Measurements from ENCODE around the gene VTI1B. TPM values are rescaled to one million over a fixed set of nuclear protein-coding genes. Genes with fewer than 3 reads are reported as not detected.

Gene VTI1B
- total and polyA plus RNA-seq, 2 experiments from 2014 or later, result 44.7 to 96.1 TPM

- no peaks in the 10 kb centered on the region for H3K36me3 Mint-ChIP-seq (ENCODE audit: low read depth)
Measured at GRCh38 chr14:67607646-67608045, 66.8 kb downstream of the VTI1B start.

DNA sequence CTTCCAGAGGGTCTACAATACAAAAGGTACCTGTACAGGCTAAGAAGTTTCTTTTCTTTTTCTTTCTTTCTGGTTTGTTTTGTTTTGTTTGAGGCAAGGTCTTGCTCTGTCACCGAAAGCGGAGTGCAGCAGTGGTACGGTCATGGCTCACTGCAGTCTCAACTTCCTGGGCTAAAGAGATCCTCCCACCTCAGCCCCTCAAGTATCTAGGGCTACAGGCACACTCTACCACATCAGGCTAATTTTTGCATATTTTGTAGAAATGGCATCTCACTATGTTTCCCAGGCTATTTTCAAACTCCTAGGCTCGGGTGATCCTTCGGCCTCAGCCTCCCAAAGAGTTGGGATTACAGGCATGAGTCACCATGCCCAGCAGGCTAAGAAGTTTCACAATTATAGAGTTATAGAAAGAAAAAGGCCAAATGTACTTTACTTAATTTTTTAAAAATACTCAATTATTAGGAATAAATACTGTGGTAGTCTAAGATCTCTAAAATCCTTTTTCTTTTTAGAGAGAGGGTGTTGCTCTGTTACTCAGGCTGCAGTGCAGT, 71.4 kb downstream of the VTI1B start:
- H3K36me3 ChIP-seq (ENCODE audit: insufficient read depth), result no peaks in the 10 kb centered on the region
- H3K9me2 ChIP-seq (ENCODE audit: insufficient read depth), result no peaks in the 10 kb centered on the region
- no peaks in the 10 kb centered on the region; the same call in 1 of the 2 replicates for H4K20me1 ChIP-seq (replicated peaks; ENCODE audit: insufficient read depth)
- Mint-ChIP-seq H3K4me3 (no peak overlapping the region), H3K9me3 (no peaks in the 10 kb centered on the region), H3K36me3 (ENCODE audit: low read depth) (no peaks in the 10 kb centered on the region), H3K27ac (no peak overlapping the region), H3K27me3 (ENCODE audit: insufficient read depth, low read depth, poor library complexity) (peaks cover 90% of the 10 kb centered on the region), H3K4me1 (peaks cover 3% of the 10 kb centered on the region; the same call in 2 of the 3 replicates)
- DNase-seq (ENCODE audit: low spot score) (no peak), ATAC-seq (no peak)
- no peak for TF ChIP-seq ETS1 (IDR thresholded peaks at IDR 0.05)
- no peak for TF ChIP-seq EZH2 (IDR thresholded peaks at IDR 0.05; ENCODE audit: low read depth, unreplicated experiment)
- no peak for TF ChIP-seq NANOG (IDR thresholded peaks at IDR 0.05; ENCODE audit: borderline replicate concordance)
- no peak for TF ChIP-seq POLR2AphosphoS5 (IDR thresholded peaks at IDR 0.05; ENCODE audit: low read depth)
- H3K27ac ChIP-seq (ENCODE audit: low read depth), result no peak overlapping the region
- no peaks in the 10 kb centered on the region for H3K79me2 ChIP-seq (replicated peaks; ENCODE audit: insufficient read depth)
- H2AFZ ChIP-seq, result no peak overlapping the region
- 0 out of 2 replicates have a peak, but pooled peaks cover 7% of the 10 kb centered on the region for H3F3A ChIP-seq (replicated peaks; ENCODE audit: low read depth)
- no peak overlapping the region for H3K4me3 ChIP-seq
- peaks cover 4% of the 10 kb centered on the region for H3K4me1 ChIP-seq (ENCODE audit: insufficient read depth)
- H3K27me3 ChIP-seq (ENCODE audit: insufficient read depth), result peaks cover 89% of the 10 kb centered on the region
- no peak overlapping the region for H3K4me2 ChIP-seq

More at GRCh38 chr14:67607646-67608045, 66.8 kb downstream of the VTI1B start:
- Histone ChIP-seq H2AFZ (no peak overlapping the region), H3K9me2 (ENCODE audit: insufficient read depth) (no peaks in the 10 kb centered on the region), H4K20me1 (replicated peaks; ENCODE audit: insufficient read depth) (no peaks in the 10 kb centered on the region; the same call in 1 of the 2 replicates), H3K4me1 (ENCODE audit: insufficient read depth) (peaks cover 14% of the 10 kb centered on the region; the same call in 1 of the 2 replicates), H3K27ac (ENCODE audit: low read depth) (no peak overlapping the region), H3K4me3 (no peak overlapping the region), H3K79me2 (replicated peaks; ENCODE audit: insufficient read depth) (no peaks in the 10 kb centered on the region), H3F3A (replicated peaks; ENCODE audit: low read depth) (no peaks in the 10 kb centered on the region), H3K36me3 (ENCODE audit: insufficient read depth) (no peaks in the 10 kb centered on the region), H3K27me3 (ENCODE audit: insufficient read depth) (peaks cover 100% of the 10 kb centered on the region), H3K4me2 (no peak overlapping the region)
- DNase-seq (ENCODE audit: low spot score) (peak; percentile 65), ATAC-seq (peak; percentile 87)
- Mint-ChIP-seq H3K4me1 (peaks cover 20% of the 10 kb centered on the region), H3K9me3 (no peaks in the 10 kb centered on the region), H3K27me3 (ENCODE audit: insufficient read depth, low read depth, poor library complexity) (peaks cover 92% of the 10 kb centered on the region), H3K4me3 (no peak overlapping the region), H3K27ac (no peak overlapping the region)
- TF ChIP-seq EZH2 (IDR thresholded peaks at IDR 0.05; ENCODE audit: low read depth, unreplicated experiment) (no peak), POLR2AphosphoS5 (IDR thresholded peaks at IDR 0.05; ENCODE audit: low read depth) (0 out of 2 replicates have a peak, but pooled peaks have one; percentile 24)
- TF ChIP-seq, protein P1, sequence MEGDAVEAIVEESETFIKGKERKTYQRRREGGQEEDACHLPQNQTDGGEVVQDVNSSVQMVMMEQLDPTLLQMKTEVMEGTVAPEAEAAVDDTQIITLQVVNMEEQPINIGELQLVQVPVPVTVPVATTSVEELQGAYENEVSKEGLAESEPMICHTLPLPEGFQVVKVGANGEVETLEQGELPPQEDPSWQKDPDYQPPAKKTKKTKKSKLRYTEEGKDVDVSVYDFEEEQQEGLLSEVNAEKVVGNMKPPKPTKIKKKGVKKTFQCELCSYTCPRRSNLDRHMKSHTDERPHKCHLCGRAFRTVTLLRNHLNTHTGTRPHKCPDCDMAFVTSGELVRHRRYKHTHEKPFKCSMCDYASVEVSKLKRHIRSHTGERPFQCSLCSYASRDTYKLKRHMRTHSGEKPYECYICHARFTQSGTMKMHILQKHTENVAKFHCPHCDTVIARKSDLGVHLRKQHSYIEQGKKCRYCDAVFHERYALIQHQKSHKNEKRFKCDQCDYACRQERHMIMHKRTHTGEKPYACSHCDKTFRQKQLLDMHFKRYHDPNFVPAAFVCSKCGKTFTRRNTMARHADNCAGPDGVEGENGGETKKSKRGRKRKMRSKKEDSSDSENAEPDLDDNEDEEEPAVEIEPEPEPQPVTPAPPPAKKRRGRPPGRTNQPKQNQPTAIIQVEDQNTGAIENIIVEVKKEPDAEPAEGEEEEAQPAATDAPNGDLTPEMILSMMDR (conservative IDR thresholded peaks at IDR 0.05; ENCODE audit: low read depth in 2 of 2), result no peak

DNA sequence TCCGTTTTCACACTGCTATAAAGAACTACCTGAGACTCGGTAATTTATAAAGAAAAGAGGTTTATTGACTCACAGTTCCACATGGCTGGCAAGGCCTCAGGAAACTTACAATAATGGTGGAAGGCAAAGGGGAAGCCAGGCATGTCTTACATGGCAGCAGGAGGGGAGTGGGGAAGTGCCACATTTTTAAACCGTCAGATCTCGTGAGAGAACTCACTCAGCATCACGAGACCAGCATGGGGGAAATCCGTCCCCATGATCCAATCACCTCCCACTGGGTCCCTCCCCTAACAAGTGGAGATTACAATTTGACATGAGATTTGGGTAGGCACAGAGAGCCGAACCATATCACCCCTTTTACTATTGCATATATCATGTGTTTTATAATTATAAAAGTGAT, 72.4 kb downstream of the VTI1B start:
- no peak overlapping the region for H3K27ac ChIP-seq (ENCODE audit: low read depth)
- H3K4me3 ChIP-seq, result no peak overlapping the region
- H3K4me3 Mint-ChIP-seq, result no peak overlapping the region
- no peaks in the 10 kb centered on the region for H3K9me2 ChIP-seq (ENCODE audit: insufficient read depth)
- no peak overlapping the region for H3K4me2 ChIP-seq
- H3K79me2 ChIP-seq (replicated peaks; ENCODE audit: insufficient read depth), result no peaks in the 10 kb centered on the region
- H3K36me3 ChIP-seq (ENCODE audit: insufficient read depth), result no peaks in the 10 kb centered on the region
- H2AFZ ChIP-seq, result no peak overlapping the region
- 0 out of 2 replicates have a peak, but pooled peaks cover 7% of the 10 kb centered on the region for H3F3A ChIP-seq (replicated peaks; ENCODE audit: low read depth)
- no peaks in the 10 kb centered on the region for H4K20me1 ChIP-seq (replicated peaks; ENCODE audit: insufficient read depth)
- H3K4me1 Mint-ChIP-seq, result peaks cover 3% of the 10 kb centered on the region; the same call in 2 of the 3 replicates
- ATAC-seq (no peak), DNase-seq (ENCODE audit: low spot score) (peak; percentile 24)
- peaks cover 82% of the 10 kb centered on the region for H3K27me3 Mint-ChIP-seq (ENCODE audit: insufficient read depth, low read depth, poor library complexity)
- H3K4me1 ChIP-seq (ENCODE audit: insufficient read depth), result peaks cover 4% of the 10 kb centered on the region
- no peak overlapping the region for H3K27ac Mint-ChIP-seq
- H3K27me3 ChIP-seq (ENCODE audit: insufficient read depth), result peaks cover 81% of the 10 kb centered on the region
- no peaks in the 10 kb centered on the region for H3K9me3 Mint-ChIP-seq
- H3K36me3 Mint-ChIP-seq (ENCODE audit: low read depth), result no peaks in the 10 kb centered on the region
- TF ChIP-seq ZNF331 (CRISPR knock-in tag; IDR thresholded peaks at IDR 0.05; ENCODE audit: low read depth), result no peak
- TF ChIP-seq CREB1 (CRISPR knock-in tag; IDR thresholded peaks at IDR 0.05; ENCODE audit: low read depth), result no peak
- TF ChIP-seq STAT1 (IDR thresholded peaks at IDR 0.05; ENCODE audit: unreplicated experiment), result no peak
- no peak for TF ChIP-seq JUNB (IDR thresholded peaks at IDR 0.05; ENCODE audit: unreplicated experiment)
- TF ChIP-seq ETS1 (IDR thresholded peaks at IDR 0.05), result no peak
- TF ChIP-seq EZH2phosphoT487 (IDR thresholded peaks at IDR 0.05; ENCODE audit: unreplicated experiment), result no peak
- TF ChIP-seq POLR2AphosphoS5 (IDR thresholded peaks at IDR 0.05; ENCODE audit: low read depth), result no peak
